GM12878 (cell line): ENCODE measurements around the gene PBRM1. TPM values are rescaled to one million over a fixed set of nuclear protein-coding genes. Genes with fewer than 3 reads are reported as not detected.
A peak's percentile ranks its signal among the peaks of the same experiment; 100 is the strongest.

Source experiments
- ATAC-seq: fragments of 200-7000 bp; cut with Tn5 transposase; 3 replicates; pipeline ENCODE4 v1.9.1; 2020; ENCODE audit warnings: mild to moderate bottlenecking, moderate library complexity
- BruUV-seq: library from RNA; stranded (reverse); fragments of 400-500 nt; replicated peaks from 2 replicates; lab custom pipeline; 2021; lab: Mats Ljungman, UMichigan
- CTCF ChIA-PET: fragments of 300-600 bp; sonication (Branson Sonifier 250); formaldehyde crosslinking; extraction: SDS; loops from one replicate; lab custom pipeline; 2021; ENCODE audit warnings: inconsistent platforms; lab: Yijun Ruan, JAX
- POLR2A ChIA-PET: fragments of 350-600 bp; formaldehyde crosslinking; extraction: SDS; loops from one replicate; lab custom pipeline; 2021; ENCODE audit warnings: inconsistent platforms; lab: Charles Lee
- RAD21 ChIA-PET: fragments of 300-600 bp; sonication (Branson Sonifier 250); formaldehyde crosslinking; loops from one replicate; lab custom pipeline; 2023; ENCODE audit warnings: antibody characterized with exemption; ENCODE audit not compliant: unreplicated experiment; lab: Charles Lee
- SMC1A ChIA-PET: fragments of 300-600 bp; sonication (Branson Sonifier 250); formaldehyde crosslinking; loops from one replicate; lab custom pipeline; 2023; ENCODE audit not compliant: unreplicated experiment, uncharacterized antibody; lab: Charles Lee
- DNase-seq: peaks from one replicate; pipeline ENCODE4 v3.0.0-alpha.2; 2011; ENCODE audit warnings: low read depth, low spot score
- FAIRE-seq: peaks from 3 replicates; lab custom pipeline; 2011; peaks lifted over from hg19 to GRCh38; lab: Jason Lieb, UNC
- H2AFZ ChIP-seq: 2 replicates; pipeline ENCODE4 v1.6.0; 2011; ENCODE audit warnings: low read depth, low read length, control low read depth; ENCODE audit not compliant: control insufficient read depth
- H3K27ac ChIP-seq: 2 replicates; pipeline ENCODE4 v1.5.1; 2011; ENCODE audit warnings: control low read depth; ENCODE audit not compliant: control insufficient read depth, insufficient read depth
- H3K27me3 ChIP-seq, 2 experiments: replicated peaks in 1 of 2; 2 replicates each; pipeline versions ENCODE4 v1.6.0 to v1.6.1; 2011; ENCODE audit warnings: low read length in 1 of 2; ENCODE audit not compliant: control insufficient read depth in 2 of 2, insufficient read depth in 2 of 2
- H3K36me3 ChIP-seq, 2 experiments: 2 replicates each; pipeline ENCODE4 v1.5.1; 2011; ENCODE audit warnings: low read length in 1 of 2; ENCODE audit not compliant: control insufficient read depth in 2 of 2, insufficient read depth in 2 of 2
- H3K4me1 ChIP-seq: 2 replicates; pipeline ENCODE4 v1.6.1; 2011; ENCODE audit warnings: mild to moderate bottlenecking, low read length, moderate library complexity, mixed read lengths; ENCODE audit not compliant: control insufficient read depth, insufficient read depth
- H3K4me2 ChIP-seq: 2 replicates; pipeline ENCODE4 v1.6.0; 2011; ENCODE audit warnings: control low read depth; ENCODE audit not compliant: control insufficient read depth, insufficient read depth
- H3K4me3 ChIP-seq: fragments of 200-600 bp; sonication (generic); 2 replicates; pipeline ENCODE4 v1.5.1; 2016
- H3K79me2 ChIP-seq: 2 replicates; pipeline ENCODE4 v1.6.0; 2011; ENCODE audit warnings: low read length; ENCODE audit not compliant: control insufficient read depth, insufficient read depth
- H3K9ac ChIP-seq: 2 replicates; pipeline ENCODE4 v1.8.0; 2011; ENCODE audit warnings: low read length, control low read depth, mixed read lengths; ENCODE audit not compliant: control insufficient read depth, insufficient read depth
- H3K9me3 ChIP-seq: replicated peaks from 3 replicates; pipeline ENCODE4 v1.5.1; 2011; ENCODE audit warnings: mild to moderate bottlenecking, low read length; ENCODE audit not compliant: control insufficient read depth, insufficient read depth
- H4K20me1 ChIP-seq: 2 replicates; pipeline ENCODE4 v1.6.0; 2011; ENCODE audit not compliant: control insufficient read depth, insufficient read depth
- CEBPZ ChIP-seq: fragments of 150-350 bp; IDR thresholded peaks from 2 replicates; pipeline ENCODE4 v1.6.1; 2016; ENCODE audit warnings: low read depth, low read length
- CHD4 ChIP-seq: fragments of 200-600 bp; sonication (generic); IDR thresholded peaks from 2 replicates; pipeline ENCODE4 v1.6.1; 2016; ENCODE audit warnings: mild to moderate bottlenecking
- MYB ChIP-seq: fragments of 150-350 bp; IDR thresholded peaks from 2 replicates; pipeline ENCODE4 v1.6.1; 2014; ENCODE audit warnings: mild to moderate bottlenecking, low read depth, low read length, borderline replicate concordance
- NBN ChIP-seq: fragments of 450-650 bp; IDR thresholded peaks from 2 replicates; pipeline ENCODE4 v1.6.1; 2016
- NFYA ChIP-seq: IDR thresholded peaks from 2 replicates; pipeline ENCODE4 v1.6.1; 2011; ENCODE audit warnings: low read depth, mild to moderate bottlenecking, low read length, improper control_type of control experiment, borderline replicate concordance
- POLR2A ChIP-seq: IDR thresholded peaks from 2 replicates; pipeline ENCODE4 v1.6.1; 2011; ENCODE audit warnings: low read depth, mild to moderate bottlenecking, low read length
- PRDM15 ChIP-seq: fragments of 450-650 bp; formaldehyde crosslinking; IDR thresholded peaks from 2 replicates; pipeline ENCODE4 v1.4.0; 2020; ENCODE audit warnings: mild to moderate bottlenecking, moderate library complexity
- RAD21 ChIP-seq: IDR thresholded peaks from 2 replicates; pipeline ENCODE4 v1.6.1; 2011; ENCODE audit warnings: mild to moderate bottlenecking, low read depth, low read length, moderate library complexity; ENCODE audit not compliant: insufficient read depth
- REST ChIP-seq: IDR thresholded peaks from 2 replicates; pipeline ENCODE4 v1.6.1; 2012; ENCODE audit warnings: mild to moderate bottlenecking, low read depth, low read length
- RUNX3 ChIP-seq: IDR thresholded peaks from 2 replicates; pipeline ENCODE4 v1.6.1; 2012; ENCODE audit warnings: low read length, inconsistent platforms
- USF1 ChIP-seq: IDR thresholded peaks from 2 replicates; pipeline ENCODE4 v1.6.1; 2011; ENCODE audit warnings: borderline replicate concordance, low read depth, mild to moderate bottlenecking, moderate library complexity, mixed read lengths, low read length; ENCODE audit not compliant: insufficient read depth; ENCODE audit errors: extremely low read length
- WGBS: methylation state at CpG from one replicate; pipeline ENCODE4 v1.1.6; 2016; ENCODE audit warnings: low lambda C conversion rate; ENCODE audit not compliant: insufficient replicate concordance, insufficient coverage; ENCODE audit errors: missing lambda C conversion rate; 5-methylcytosine and 5-hydroxymethylcytosine counted together
- in situ Hi-C: fragments of 300-500 bp; cut with MboI; formaldehyde crosslinking; loops from 9 replicates; pipeline ENCODE4 v1.14.3; 2018; ENCODE audit warnings: mixed read lengths
- intact Hi-C: fragments of 100-400 bp; cut with micrococcal nuclease; formaldehyde crosslinking; loops from one replicate; pipeline ENCODE4 v1.14.2; 2022; ENCODE audit not compliant: unreplicated experiment
- polyA plus RNA-seq, 11 experiments: library from polyadenylated mRNA; depleted of rRNA in 4 of 11; unstranded in 6 of 11; stranded (reverse) in 5 of 11; fragments of >200 nt; fragmentation: Nextera tagmentation in 4 of 11; fragmentation: Illumina TruSeq in 1 of 11; extraction: Ambion mirVana in 4 of 11; extraction: Trizol in 1 of 11; gene quantifications; 1 replicate in 1 of 11; 2 replicates in 10 of 11; pipeline versions ENCODE4 v1.2.1 to v1.2.3, GENCODE V29; 2011 to 2016; ENCODE audit warnings: inconsistent platforms in 2 of 11, missing spikeins in 2 of 11, low read depth in 1 of 11
- total RNA-seq, 4 experiments: library from RNA; depleted of rRNA in 3 of 4; stranded (reverse); fragments of >200 nt in 3 of 4; fragmentation: Illumina TruSeq in 1 of 4; extraction: Trizol in 1 of 4; gene quantifications; 2 replicates each; pipeline versions ENCODE4 v1.2.1 to v1.2.3, GENCODE V29; 2013 to 2021

PBRM1 gene
- total and polyA plus RNA-seq, 10 of the 15 experiments (the other 5 are each of a cell fraction or from before 2014, with no cell fraction given): 8.9 to 88.9 (median 39.3) TPM

- ATAC-seq: no peak
- no peak for DNase-seq
- no peaks in the 10 kb centered on the region for H4K20me1 ChIP-seq
- TF ChIP-seq PRDM15 (no peak), REST (no peak), NFYA (no peak), MYB (no peak), RUNX3 (peak; percentile 25; the same call in 1 of the 2 replicates), CEBPZ (no peak), RAD21 (no peak), POLR2A (peak; percentile 52; the same call in 1 of the 2 replicates), NBN (no peak), CHD4 (no peak), USF1 (no peak)
- SMC1A ChIA-PET: interaction anchor here (0.7 to 2.1 kb wide), 4 partner anchors 9 to 27 kb away, joined by 3 to 17 read pairs (median 5); partner anchors contain the start of genes GLT8D1 and SPCS1
- no peak overlapping the region; the same call in 1 of the 2 replicates for H3K9ac ChIP-seq
- 96% methylated on average over 4 of the region's 4 CpGs for WGBS
- H3K36me3 ChIP-seq: peaks cover 13 to 32% of the 10 kb centered on the region in 2 experiments
- peaks cover 14% of the 10 kb centered on the region for H3K79me2 ChIP-seq
- peak overlapping the region; percentile 91 for H3K27ac ChIP-seq
- no peak overlapping the region for H2AFZ ChIP-seq
- in situ Hi-C loops: no loop called here
- H3K4me1 ChIP-seq: peaks cover 36% of the 10 kb centered on the region
- no peaks in the 10 kb centered on the region for H3K27me3 ChIP-seq
- intact Hi-C loops: no loop called here
- no peaks in the 10 kb centered on the region for H3K9me3 ChIP-seq
- no peak overlapping the region; the same call in 1 of the 2 replicates for H3K4me3 ChIP-seq
- CTCF ChIA-PET: interaction anchor here (1.0 to 1.1 kb wide), 2 partner anchors 10 to 11 kb away, joined by 3 to 4 read pairs; partner anchors contain the start of gene GNL3
- no TSS peak for BruUV-seq
- RAD21 ChIA-PET: interaction anchor here (0.8 to 1.6 kb wide), 5 partner anchors 8 to 45 kb away, joined by 3 to 5 read pairs (median 4); partner anchors contain the start of genes GLT8D1 and SPCS1
- no peak for FAIRE-seq
- POLR2A ChIA-PET: interaction anchor here (1.5 to 2.5 kb wide), 3 partner anchors 9 to 196 kb away, joined by 4 to 25 read pairs (median 20); partner anchors contain the start of genes GLT8D1, GNL3, PBRM1 and SPCS1
- peak overlapping the region; percentile 85 for H3K4me2 ChIP-seq
These were observed 11.9 kb upstream of the PBRM1 start for GRCh38 chr3:52697632-52697965.
